Measurements from ENCODE around the gene DPH7.
"Not testable (repeated sequence)": the region's sequence is repeated elsewhere in the genome, so short reads cannot be mapped to it uniquely, and the experiment has no call there.

Gene DPH7

DNA sequence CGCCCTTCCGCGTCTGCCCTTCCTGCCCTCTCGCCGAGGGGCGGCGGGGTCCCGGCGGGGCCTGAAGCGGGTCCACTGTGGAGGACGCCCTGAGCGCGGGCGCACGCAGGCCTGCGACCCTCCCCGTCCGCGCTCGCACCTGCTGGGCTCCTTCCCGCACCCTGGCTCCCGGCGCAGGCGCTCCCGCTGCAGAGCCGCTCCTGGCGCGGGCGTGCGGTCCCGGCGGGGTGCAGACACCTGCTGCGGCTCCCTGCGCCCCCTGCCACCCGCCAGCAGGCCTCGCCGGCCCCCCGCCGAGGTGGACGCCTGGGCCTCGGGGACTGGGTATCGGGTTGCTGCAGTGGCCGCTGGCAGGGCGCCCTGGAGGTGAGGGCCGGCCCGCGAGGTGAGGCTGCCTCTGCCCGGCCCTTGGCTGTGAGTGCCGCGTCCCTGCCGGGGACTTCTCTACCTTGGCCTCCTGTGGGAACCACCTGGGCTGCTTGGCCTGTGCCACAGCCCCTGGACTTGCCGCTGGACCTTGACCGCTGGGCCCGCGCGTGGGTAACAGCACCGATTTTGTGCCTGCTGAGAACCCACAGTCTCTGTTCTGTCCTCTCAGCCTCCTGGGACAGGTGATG lies 27.4 kb upstream of the DPH7 start:
- no peak for DNase-seq

DNA sequence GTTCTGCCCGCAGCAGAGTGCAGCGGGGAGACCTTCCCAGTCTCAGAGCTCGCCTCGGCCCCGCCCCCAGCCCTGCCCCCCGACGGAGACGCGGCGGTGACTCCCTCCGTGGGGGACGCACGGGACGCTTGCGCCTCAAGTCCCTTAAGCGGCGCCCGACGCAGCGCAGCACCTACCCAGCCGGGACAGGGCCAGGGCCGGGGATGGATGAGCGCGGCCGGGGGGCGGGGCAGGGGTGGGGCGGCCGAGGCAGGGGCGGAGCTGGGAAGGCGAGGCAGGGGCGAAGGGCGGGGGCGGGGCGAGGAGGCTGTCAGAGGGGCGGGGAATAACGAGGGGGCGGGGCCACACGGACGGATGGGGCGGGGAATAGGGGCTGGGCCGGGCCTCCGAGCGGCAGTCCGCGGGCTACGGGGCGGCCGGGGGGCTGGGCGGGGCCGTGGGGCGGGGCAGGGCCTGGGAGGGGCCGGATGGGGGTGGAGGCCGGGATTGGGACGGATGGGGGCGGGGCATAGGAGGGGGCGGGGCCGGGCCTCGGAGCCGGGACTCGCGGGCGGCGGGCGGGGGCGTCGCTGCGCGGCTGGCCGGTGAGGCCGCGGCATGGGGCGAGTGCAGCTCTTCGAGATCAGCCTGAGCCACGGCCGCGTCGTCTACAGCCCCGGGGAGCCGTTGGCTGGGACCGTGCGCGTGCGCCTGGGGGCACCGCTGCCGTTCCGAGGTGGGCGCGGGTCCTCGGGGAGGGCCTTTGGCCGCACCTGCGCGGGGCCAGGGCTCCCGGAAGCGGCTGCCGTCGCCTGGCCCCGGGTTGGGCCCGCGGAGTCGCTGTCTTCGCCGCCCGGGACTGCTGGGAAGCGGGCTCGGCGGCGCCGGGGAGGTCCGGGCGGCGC lies 26.6 kb upstream of the DPH7 start, which contains the start of gene ARRDC1:
Gene ARRDC1, plus strand, starts transcription at position 566 of the 884 bp plus-strand sequence. Its CDS starts 32 bp downstream, at position 598.
- peak; percentile 97 for DNase-seq

GRCh38 chr9:137604345-137605086 lies 25.8 kb upstream of the DPH7 start:
- DNase-seq = no peak

DNA sequence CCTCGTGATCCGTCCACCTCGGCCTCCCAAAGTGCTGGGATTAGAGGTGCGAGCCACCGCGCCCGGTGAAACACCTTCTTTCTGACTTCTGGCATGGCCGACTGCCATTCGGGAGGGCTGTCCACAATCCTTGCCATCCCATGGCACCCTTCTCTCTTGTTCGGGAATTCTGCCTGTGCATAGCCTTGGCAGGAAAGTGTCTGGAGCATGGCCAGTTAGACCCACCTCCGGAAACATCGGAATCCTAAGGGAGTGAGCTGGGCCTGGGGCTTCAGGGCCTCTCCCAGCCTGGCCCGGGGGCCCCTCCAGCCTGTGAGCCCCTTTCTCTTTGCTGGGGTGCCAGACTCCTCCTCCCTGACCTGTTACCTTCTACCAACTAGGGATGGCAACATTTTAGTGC lies 25.2 kb upstream of the DPH7 start:
- no peak for DNase-seq

DNA sequence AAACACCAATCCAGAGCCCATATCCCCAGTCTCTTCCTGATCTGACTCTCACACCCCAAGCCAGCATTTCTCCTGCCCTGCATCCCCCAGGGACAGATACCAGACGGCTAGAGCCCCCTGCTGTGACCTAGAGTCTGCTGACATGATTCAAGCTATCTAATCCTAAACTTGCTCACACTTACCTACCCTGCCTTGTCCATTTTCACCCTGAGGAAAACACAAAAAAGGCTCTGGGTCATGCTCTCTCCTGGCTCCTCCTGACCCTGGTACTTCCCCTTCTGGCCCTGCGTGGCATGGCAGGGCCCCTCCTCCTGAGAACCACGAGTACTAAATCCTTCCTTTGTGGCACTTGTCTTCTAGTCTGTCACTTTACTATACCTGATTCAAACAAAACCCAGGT lies 23.9 kb upstream of the DPH7 start:
- DNase-seq = no peak

DNA sequence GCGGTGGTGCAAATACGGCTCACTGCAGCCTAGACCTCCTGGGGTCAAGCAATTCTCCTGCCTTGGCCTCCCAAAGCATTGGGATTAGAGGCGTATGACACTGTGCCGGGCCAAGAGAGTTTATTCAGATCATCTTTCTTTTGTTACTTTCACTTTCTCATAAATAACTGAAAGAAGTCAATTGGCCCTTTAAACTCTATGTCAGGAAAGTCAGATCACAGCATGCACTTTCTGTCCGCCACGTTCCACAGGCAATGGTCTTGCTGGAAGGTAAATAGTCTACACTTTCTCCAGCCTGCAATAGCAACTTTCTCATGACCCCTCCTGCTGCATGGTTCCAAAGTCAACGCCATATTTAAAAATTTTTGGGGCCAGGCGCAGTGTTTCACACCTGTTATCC lies 20.2 kb upstream of the DPH7 start:
- DNase-seq = no peak

DNA sequence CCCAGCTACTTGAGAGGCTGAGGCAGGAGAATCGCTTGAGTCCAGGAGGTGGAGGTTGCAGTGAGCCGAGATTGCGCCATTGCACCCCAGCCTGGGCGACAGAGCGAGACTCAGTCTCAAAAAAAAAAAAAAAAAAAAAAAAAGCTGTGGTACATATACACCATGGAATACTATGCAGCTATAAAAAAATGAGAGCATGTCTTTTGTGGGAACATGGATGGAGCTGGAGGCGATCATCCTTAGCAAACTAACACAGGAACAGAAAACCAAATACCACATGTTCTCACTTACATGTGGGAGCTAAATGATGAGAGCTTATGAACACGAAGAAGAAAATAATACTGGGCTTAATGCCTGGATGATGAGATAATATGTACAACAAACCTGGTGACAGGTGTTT lies 17.9 kb upstream of the DPH7 start:
- not testable (repeated sequence) for DNase-seq

GRCh38 chr9:137593176-137593575 lies 14.5 kb upstream of the DPH7 start:
- no peak for DNase-seq

DNA sequence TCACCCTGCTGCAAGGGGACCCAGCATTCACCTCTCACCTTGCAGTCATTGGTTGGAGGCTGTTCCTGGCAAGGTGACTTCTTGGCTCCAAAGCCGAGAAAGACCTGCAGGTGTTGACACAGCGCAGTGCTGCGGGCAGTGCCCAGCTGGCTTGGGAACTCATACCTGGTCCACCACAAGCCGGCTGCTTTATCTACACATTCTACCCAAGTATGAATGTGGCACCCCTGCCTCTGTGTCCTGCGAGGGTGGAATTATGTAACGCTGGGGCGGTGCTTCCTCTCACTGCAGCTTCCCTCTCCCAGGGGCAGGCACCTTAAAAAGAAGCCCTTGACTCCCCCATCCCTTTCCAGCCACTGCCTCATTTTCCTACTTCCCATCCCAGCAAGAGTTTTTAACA lies 14.0 kb upstream of the DPH7 start:
- no peak for DNase-seq

GRCh38 chr9:137590469-137591383 lies 12.0 kb upstream of the DPH7 start, which contains the start of gene ZMYND19:
Gene ZMYND19, minus strand, starts transcription at chr9:137590512. Its CDS starts 249 bp downstream, at chr9:137590263.
- DNase-seq = peak; percentile 94

DNA sequence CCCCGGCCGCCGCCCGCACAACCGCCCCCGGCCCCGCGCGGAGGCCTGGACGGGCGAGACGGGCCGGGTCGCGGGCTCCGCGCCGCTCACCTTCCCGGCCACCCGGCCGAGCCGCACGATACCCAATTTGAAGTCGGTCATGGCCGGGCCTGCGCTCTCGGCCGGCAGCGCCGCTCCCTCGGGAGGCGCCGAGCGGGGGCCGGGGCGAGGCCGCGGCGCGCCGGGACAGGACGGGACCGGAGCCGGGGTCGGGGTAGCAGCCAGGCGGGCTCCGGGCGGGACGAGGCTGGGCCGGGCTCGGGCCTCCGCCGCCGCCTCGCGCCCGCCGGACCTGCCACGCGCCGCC lies 11.4 kb upstream of the DPH7 start:
- DNase-seq = no peak

DNA sequence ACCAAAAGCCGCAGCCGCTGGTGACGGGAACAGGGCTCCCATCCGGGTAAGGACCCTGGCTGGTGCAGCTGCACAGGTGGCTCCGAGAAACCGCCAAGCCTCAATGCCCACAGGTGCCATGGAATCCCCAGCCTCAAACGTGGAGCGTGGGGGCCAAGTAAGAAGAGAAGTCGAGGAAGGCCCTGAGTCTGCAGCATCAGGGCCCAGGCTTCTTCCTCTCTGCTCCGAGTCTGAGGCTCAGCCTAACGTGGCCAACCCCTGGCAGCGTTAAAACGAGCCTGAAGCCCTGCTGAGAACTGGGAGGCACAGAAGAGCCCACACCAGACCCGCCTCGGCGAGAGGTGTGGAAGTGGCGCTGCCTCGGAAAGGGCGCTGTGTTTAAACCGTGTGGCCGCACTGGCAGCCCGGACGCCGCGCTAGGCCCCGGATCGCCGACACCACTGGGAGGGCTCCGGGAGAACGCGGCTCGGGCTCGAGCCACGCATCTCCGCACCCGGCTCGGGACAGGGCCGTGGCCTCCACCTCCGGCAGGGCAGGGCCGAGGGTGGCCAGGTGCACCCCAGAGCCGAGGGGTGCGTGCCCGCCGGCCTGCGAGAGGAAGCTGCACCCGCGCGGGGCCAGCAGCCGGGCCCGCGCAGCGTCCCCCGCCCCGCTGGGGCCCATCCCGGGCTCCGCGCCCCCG lies 10.9 kb upstream of the DPH7 start:
- DNase-seq = no peak

DNA sequence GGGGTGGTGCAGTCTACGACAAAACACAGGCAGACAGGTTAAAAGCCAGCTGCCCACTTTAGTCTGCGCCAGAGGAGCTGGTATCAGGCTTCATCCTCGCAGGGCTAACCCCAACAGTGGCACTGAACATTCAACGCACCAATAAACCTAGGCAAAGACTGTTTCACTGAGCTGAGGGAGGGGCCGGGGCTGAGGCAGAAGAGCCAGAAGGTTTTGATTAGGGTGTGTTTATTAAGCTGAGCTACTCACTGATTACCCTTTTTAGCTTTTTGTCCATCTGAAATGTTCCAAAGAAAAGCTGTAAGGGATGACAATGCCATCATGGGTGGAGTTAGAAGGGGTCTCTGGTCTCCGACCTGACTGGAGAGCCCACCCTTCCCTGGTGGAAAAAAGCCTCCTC lies 10.2 kb upstream of the DPH7 start:
- no peak for DNase-seq

GRCh38 chr9:137588311-137588710 lies 9.6 kb upstream of the DPH7 start:
- no peak for DNase-seq

GRCh38 chr9:137586854-137587253 lies 8.1 kb upstream of the DPH7 start:
- no peak for DNase-seq

GRCh38 chr9:137583957-137584356 lies 5.2 kb upstream of the DPH7 start:
- no peak for DNase-seq

DNA sequence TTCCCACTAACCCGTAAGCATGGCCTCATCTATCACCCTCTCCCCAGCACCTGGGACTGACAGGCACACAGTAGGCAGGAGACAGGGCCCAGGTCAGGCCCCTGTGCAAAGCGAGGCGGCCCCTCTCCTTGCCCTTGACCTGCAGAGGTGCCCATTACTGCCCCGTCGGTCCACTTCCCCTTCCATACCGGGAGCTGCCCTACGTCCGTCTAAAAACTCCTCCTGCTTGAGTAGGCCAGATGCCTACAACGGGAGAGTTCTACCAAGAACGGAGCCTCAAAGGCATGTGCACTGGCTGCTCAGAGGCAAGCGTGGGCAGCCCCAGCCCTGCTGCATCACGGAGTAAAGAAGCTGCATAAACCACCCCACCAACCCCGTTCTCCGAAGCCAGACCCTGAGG lies 4.6 kb upstream of the DPH7 start:
- DNase-seq = no peak

DNA sequence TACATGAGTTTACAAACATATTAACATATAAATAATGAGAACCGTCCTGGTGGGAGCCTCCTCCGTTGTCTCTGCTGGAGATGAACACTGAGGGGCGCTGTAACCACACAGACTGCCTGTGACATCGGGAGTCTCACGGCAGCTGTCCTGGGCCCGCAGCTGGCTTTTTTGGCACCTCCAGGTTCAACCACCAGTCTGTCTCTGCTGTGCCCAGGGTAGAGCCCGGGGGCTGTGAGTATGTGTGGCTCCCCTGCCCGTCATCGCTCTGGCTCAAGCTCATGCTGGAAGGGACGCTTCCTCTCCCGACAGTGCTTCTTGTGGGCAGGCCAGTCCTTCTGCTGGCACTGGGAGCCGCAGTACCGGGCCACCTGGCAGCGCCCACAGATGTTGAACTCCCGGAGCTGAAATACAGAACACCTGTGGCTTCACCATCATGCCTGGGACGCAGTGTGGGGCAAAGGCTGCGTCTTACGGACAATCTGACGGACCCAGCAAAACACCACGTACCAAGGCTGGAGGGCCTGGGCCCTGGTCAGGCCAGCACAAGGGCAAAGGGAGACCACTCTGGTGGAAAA lies 3.6 kb upstream of the DPH7 start:
- no peak for DNase-seq

DNA sequence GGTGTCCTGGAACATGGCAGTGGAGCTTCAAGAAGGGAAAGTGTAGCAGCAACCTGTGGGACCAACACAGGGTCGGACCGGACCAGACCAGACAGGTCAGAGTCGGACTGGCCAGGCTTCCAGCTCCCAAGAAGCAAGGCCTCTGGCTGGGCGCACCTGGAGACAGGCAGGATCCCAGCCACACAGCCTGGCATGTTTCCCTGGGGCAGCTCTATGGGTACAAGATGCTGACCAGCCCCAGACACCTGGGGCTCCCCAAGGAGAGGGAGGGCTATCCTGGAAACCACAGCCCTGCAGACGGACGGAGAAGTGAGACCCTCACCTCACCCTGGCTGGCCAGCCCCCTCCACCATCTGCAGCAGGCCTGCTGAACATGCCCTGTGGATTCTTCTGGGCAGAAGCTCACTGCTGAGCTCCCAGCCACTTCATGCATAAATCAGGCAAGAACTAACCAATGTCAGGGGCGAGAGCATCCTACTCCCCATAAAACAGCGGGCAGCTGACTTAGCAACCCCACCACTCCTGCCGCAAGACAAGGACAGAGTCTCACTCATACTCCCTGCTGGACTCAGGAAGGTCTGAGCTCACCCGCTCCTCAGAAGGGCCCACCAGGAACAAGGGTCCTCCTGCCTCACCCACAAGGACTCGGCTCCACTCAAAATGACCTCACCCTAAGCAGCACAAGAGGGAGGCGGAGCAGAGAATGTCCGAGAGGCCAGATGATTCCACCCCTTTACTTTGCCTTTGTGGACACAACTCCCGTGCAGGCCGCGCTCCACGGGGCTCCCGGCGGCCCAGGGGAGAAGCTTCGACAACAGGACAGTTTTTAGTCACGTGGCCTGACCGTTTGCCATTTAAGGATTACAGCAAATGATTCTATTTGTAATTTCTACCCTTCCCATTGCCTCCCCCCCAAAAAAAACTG lies 2.9 kb upstream of the DPH7 start:
- DNase-seq = no peak

DNA sequence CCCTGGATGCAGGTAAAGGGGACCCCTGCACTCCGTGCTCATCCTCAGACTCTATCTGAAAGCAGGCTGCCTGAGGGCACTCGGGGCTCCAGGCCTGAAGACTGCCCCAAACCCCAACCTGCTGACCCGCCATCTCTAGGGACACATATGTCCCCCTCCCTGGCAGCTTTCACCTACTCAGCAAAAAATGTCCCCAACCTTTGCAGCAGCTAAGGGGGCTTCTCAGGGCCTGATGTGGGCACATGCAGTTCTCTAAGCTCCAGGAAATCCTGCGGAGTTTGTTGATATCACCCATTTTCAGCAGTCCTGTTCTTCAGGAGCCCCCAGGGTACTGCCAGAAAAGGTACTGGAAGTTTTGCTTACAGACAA lies 2.2 kb upstream of the DPH7 start:
- no peak for DNase-seq

Measured in right forelimb (tissue), 1 donor.